Measurements from ENCODE around the gene C1orf53. TPM values are rescaled to one million over a fixed set of nuclear protein-coding genes. Genes with fewer than 3 reads are reported as not detected.

C1orf53 gene
- total RNA-seq, 2 donors from 2014 or later, result 1.7 to 3.5 TPM

DNA sequence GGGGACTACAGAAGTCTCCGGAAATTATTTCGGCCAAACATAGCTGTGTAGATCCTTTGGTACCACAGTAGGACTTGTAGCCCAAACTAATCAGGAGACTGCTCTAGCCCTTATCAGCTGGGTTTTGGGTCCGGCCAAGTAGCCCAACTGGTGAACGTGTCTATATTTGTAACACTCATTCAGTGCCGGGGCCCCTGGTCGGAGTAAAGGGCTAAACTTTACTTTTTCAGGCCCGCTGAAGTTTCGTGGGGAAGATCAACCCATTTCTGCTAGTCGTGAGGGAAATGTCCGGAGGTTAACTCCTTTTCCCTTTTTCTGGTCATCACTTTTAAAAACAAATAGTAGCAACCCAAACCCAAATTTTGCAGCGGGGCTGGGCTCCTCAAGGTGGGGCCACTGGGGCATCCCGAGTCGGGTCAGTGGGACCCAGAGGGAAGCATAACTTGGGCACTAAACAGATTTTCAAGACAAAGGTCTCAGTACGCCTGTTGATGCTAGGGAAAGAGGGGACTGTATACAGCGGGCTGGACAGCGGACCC lies 16.4 kb downstream of the C1orf53 start:
- peak overlapping the region; percentile 58 for H3K4me3 Mint-ChIP-seq
- Histone ChIP-seq H3K9me3 (ENCODE audit: control insufficient read depth, low read length) (no peaks in the 10 kb centered on the region), H3K36me3 (ENCODE audit: control insufficient read depth, insufficient read depth, low read length) (no peaks in the 10 kb centered on the region), H3K4me1 (ENCODE audit: control insufficient read depth, insufficient read depth, low read length) (peaks cover 6% of the 10 kb centered on the region), H3K9ac (ENCODE audit: extremely low read depth, low read length, poor library complexity, severe bottlenecking) (no peak overlapping the region), H3K4me3 (ENCODE audit: low read length) (peak overlapping the region; percentile 63), H3K27ac (ENCODE audit: low read depth, low read length) (no peak overlapping the region), H3K27me3 (ENCODE audit: control insufficient read depth, insufficient read depth, low read length, poor library complexity, severe bottlenecking) (peaks cover 100% of the 10 kb centered on the region)
- no peaks in the 10 kb centered on the region for H3K36me3 Mint-ChIP-seq (ENCODE audit: low read depth)
- DNase-seq, result no peak
- H3K27me3 Mint-ChIP-seq (ENCODE audit: insufficient read depth), result peaks cover 96% of the 10 kb centered on the region
- peaks cover 61% of the 10 kb centered on the region for H3K4me1 Mint-ChIP-seq
- H3K9me3 Mint-ChIP-seq, result no peaks in the 10 kb centered on the region
- TF ChIP-seq, protein P1, sequence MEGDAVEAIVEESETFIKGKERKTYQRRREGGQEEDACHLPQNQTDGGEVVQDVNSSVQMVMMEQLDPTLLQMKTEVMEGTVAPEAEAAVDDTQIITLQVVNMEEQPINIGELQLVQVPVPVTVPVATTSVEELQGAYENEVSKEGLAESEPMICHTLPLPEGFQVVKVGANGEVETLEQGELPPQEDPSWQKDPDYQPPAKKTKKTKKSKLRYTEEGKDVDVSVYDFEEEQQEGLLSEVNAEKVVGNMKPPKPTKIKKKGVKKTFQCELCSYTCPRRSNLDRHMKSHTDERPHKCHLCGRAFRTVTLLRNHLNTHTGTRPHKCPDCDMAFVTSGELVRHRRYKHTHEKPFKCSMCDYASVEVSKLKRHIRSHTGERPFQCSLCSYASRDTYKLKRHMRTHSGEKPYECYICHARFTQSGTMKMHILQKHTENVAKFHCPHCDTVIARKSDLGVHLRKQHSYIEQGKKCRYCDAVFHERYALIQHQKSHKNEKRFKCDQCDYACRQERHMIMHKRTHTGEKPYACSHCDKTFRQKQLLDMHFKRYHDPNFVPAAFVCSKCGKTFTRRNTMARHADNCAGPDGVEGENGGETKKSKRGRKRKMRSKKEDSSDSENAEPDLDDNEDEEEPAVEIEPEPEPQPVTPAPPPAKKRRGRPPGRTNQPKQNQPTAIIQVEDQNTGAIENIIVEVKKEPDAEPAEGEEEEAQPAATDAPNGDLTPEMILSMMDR (conservative IDR thresholded peaks at IDR 0.05), result no peak
- WGBS, 2 experiments (ENCODE audit: insufficient coverage in 1 of 2, insufficient read length in 1 of 2), result 1 to 5% methylated on average over 11 to 16 of the region's 16 CpGs
- no peak overlapping the region for H3K27ac Mint-ChIP-seq

DNA sequence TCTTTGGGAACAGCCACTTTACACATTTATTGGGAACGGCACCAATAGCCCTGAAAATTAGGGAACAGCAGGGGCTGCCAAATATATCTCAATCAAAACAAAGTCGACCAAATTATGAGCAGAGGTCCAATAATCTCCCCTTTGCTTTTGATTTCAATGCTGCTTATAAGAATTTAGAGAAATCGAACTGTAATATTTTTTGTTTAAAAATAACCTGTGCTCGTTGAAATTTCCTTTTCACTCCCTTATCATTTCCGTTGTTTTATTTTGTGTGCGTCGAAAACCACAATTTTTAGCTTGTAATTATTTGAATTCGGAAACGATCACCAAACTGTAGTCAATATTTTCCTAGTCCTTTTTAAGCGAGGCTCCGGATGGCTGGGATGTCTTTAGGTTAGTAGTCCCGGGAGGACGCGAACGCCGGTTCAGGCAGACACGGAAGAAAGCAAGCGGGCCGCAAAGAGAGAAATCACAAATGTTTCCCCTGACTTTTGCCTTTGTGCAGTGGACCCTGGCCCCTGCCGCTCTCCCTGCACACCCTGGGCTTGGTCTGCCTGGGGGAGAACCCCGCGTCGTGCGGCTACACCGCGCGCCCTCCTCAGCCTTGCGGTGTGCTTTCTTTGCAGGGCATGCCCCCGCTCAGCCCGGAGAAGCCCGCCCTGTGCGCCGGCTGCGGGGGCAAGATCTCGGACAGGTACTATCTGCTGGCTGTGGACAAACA lies 17.1 kb downstream of the C1orf53 start:
- WGBS, 2 experiments (ENCODE audit: insufficient coverage in 1 of 2, insufficient read length in 1 of 2), result 3 to 5% methylated on average over 15 to 35 of the region's 35 CpGs
- no peak overlapping the region for H3K27ac Mint-ChIP-seq
- Histone ChIP-seq H3K9me3 (ENCODE audit: control insufficient read depth, low read length) (no peaks in the 10 kb centered on the region), H3K27me3 (ENCODE audit: control insufficient read depth, insufficient read depth, low read length, poor library complexity, severe bottlenecking) (peaks cover 99% of the 10 kb centered on the region), H3K4me1 (ENCODE audit: control insufficient read depth, insufficient read depth, low read length) (peaks cover 4% of the 10 kb centered on the region), H3K36me3 (ENCODE audit: control insufficient read depth, insufficient read depth, low read length) (no peaks in the 10 kb centered on the region), H3K27ac (ENCODE audit: low read depth, low read length) (no peak overlapping the region), H3K9ac (ENCODE audit: extremely low read depth, low read length, poor library complexity, severe bottlenecking) (no peak overlapping the region), H3K4me3 (ENCODE audit: low read length) (peak overlapping the region; percentile 63)
- no peak for DNase-seq
- peaks cover 90% of the 10 kb centered on the region for H3K27me3 Mint-ChIP-seq (ENCODE audit: insufficient read depth)
- TF ChIP-seq, protein P1 (conservative IDR thresholded peaks at IDR 0.05), result no peak
- no peaks in the 10 kb centered on the region for H3K36me3 Mint-ChIP-seq (ENCODE audit: low read depth)
- no peaks in the 10 kb centered on the region for H3K9me3 Mint-ChIP-seq
- peak overlapping the region; percentile 57 for H3K4me3 Mint-ChIP-seq
- H3K4me1 Mint-ChIP-seq, result peaks cover 57% of the 10 kb centered on the region

DNA sequence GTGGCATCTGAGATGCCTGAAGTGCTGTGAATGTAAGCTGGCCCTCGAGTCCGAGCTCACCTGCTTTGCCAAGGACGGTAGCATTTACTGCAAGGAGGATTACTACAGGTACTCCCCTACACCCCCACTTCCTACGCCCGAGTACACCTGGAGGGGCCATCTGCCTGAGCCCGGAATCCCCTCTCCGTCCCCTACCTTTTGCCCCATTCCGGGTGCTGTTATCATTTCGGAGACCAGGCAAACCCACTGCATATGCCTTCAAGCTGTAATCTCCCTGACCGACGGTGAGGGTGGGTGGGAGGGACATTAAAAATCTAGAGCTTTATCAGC lies 17.6 kb downstream of the C1orf53 start:
- Mint-ChIP-seq H3K27ac (no peak overlapping the region), H3K4me1 (peaks cover 52% of the 10 kb centered on the region), H3K27me3 (ENCODE audit: insufficient read depth) (peaks cover 85% of the 10 kb centered on the region), H3K9me3 (no peaks in the 10 kb centered on the region), H3K4me3 (peak overlapping the region; percentile 57), H3K36me3 (ENCODE audit: low read depth) (no peaks in the 10 kb centered on the region)
- Histone ChIP-seq H3K4me1 (ENCODE audit: control insufficient read depth, insufficient read depth, low read length) (peaks cover 2% of the 10 kb centered on the region), H3K4me3 (ENCODE audit: low read length) (peak overlapping the region; percentile 63), H3K27ac (ENCODE audit: low read depth, low read length) (no peak overlapping the region), H3K9ac (ENCODE audit: extremely low read depth, low read length, poor library complexity, severe bottlenecking) (no peak overlapping the region), H3K27me3 (ENCODE audit: control insufficient read depth, insufficient read depth, low read length, poor library complexity, severe bottlenecking) (peaks cover 94% of the 10 kb centered on the region), H3K9me3 (ENCODE audit: control insufficient read depth, low read length) (no peaks in the 10 kb centered on the region), H3K36me3 (ENCODE audit: control insufficient read depth, insufficient read depth, low read length) (no peaks in the 10 kb centered on the region)
- TF ChIP-seq, protein P1 (conservative IDR thresholded peaks at IDR 0.05), result no peak
- 3% methylated on average over 6 to 11 of the region's 11 CpGs for WGBS, 2 experiments (ENCODE audit: insufficient coverage in 1 of 2, insufficient read length in 1 of 2)
- DNase-seq, result peak; percentile 77

Measured in endodermal cell (in vitro differentiated cells).